Measurements from ENCODE around the gene MXD4.

Gene MXD4

GRCh38 chr4:2261853-2262144 is at the start of gene MXD4:
Gene MXD4, minus strand, starts transcription at chr4:2262109. Its CDS starts 129 bp downstream, at chr4:2261980.
- no peak for DNase-seq
- in situ Hi-C loops (cut with HindIII; ENCODE audit: low pct_ligation_motif_present, low pct_unique_long_range_greater_than_20kb, low sequenced_read_pairs) = no loop called here

- in situ Hi-C loops (cut with HindIII; ENCODE audit: low pct_ligation_motif_present, low pct_unique_long_range_greater_than_20kb, low sequenced_read_pairs) = no loop called here
- no peak for DNase-seq
Observed at GRCh38 chr4:2306773-2307410, 45.0 kb upstream of the MXD4 start.

- DNase-seq = no peak
- in situ Hi-C loops (cut with HindIII; ENCODE audit: low pct_ligation_motif_present, low pct_unique_long_range_greater_than_20kb, low sequenced_read_pairs) = no loop called here
Observed at GRCh38 chr4:2305766-2306501, 44.0 kb upstream of the MXD4 start.

GRCh38 chr4:2304877-2305561 is 43.1 kb upstream of the MXD4 start:
- DNase-seq = no peak
- in situ Hi-C loops (cut with HindIII; ENCODE audit: low pct_ligation_motif_present, low pct_unique_long_range_greater_than_20kb, low sequenced_read_pairs) = no loop called here

- in situ Hi-C loops (cut with HindIII; ENCODE audit: low pct_ligation_motif_present, low pct_unique_long_range_greater_than_20kb, low sequenced_read_pairs) = no loop called here
- DNase-seq = no peak
Observed at GRCh38 chr4:2304321-2304876, 42.5 kb upstream of the MXD4 start.

GRCh38 chr4:2303686-2304320 is 41.9 kb upstream of the MXD4 start:
- DNase-seq = no peak
- in situ Hi-C loops (cut with HindIII; ENCODE audit: low pct_ligation_motif_present, low pct_unique_long_range_greater_than_20kb, low sequenced_read_pairs) = no loop called here

- DNase-seq = no peak
- in situ Hi-C loops (cut with HindIII; ENCODE audit: low pct_ligation_motif_present, low pct_unique_long_range_greater_than_20kb, low sequenced_read_pairs) = no loop called here
Observed at GRCh38 chr4:2303121-2303685, 41.3 kb upstream of the MXD4 start.

- in situ Hi-C loops (cut with HindIII; ENCODE audit: low pct_ligation_motif_present, low pct_unique_long_range_greater_than_20kb, low sequenced_read_pairs) = no loop called here
- DNase-seq = peak; percentile 6
Observed at GRCh38 chr4:2302387-2303119, 40.6 kb upstream of the MXD4 start.

GRCh38 chr4:2301806-2302205 is 39.9 kb upstream of the MXD4 start:
- in situ Hi-C loops (cut with HindIII; ENCODE audit: low pct_ligation_motif_present, low pct_unique_long_range_greater_than_20kb, low sequenced_read_pairs) = no loop called here
- DNase-seq = no peak

GRCh38 chr4:2301225-2301642 is 39.3 kb upstream of the MXD4 start:
- no peak for DNase-seq
- in situ Hi-C loops (cut with HindIII; ENCODE audit: low pct_ligation_motif_present, low pct_unique_long_range_greater_than_20kb, low sequenced_read_pairs) = no loop called here

- in situ Hi-C loops (cut with HindIII; ENCODE audit: low pct_ligation_motif_present, low pct_unique_long_range_greater_than_20kb, low sequenced_read_pairs) = no loop called here
- no peak for DNase-seq
Observed at GRCh38 chr4:2300431-2301224, 38.7 kb upstream of the MXD4 start.

GRCh38 chr4:2299794-2300193 is 37.9 kb upstream of the MXD4 start:
- no peak for DNase-seq
- in situ Hi-C loops (cut with HindIII; ENCODE audit: low pct_ligation_motif_present, low pct_unique_long_range_greater_than_20kb, low sequenced_read_pairs) = no loop called here

GRCh38 chr4:2298532-2298991 is 36.7 kb upstream of the MXD4 start:
- in situ Hi-C loops (cut with HindIII; ENCODE audit: low pct_ligation_motif_present, low pct_unique_long_range_greater_than_20kb, low sequenced_read_pairs) = no loop called here
- no peak for DNase-seq

- in situ Hi-C loops (cut with HindIII; ENCODE audit: low pct_ligation_motif_present, low pct_unique_long_range_greater_than_20kb, low sequenced_read_pairs) = no loop called here
- no peak for DNase-seq
Observed at GRCh38 chr4:2297606-2298531, 36.0 kb upstream of the MXD4 start.

- in situ Hi-C loops (cut with HindIII; ENCODE audit: low pct_ligation_motif_present, low pct_unique_long_range_greater_than_20kb, low sequenced_read_pairs) = no loop called here
- no peak for DNase-seq
Observed at GRCh38 chr4:2296631-2297601, 35.0 kb upstream of the MXD4 start.

Measured in ACHN (cell line).